Spleen (tissue), 11 donors: ENCODE data around the gene UBXN11. TPM values are rescaled to one million over a fixed set of nuclear protein-coding genes. Genes with fewer than 3 reads are reported as not detected.
A peak's percentile ranks its signal among the peaks of the same experiment; 100 is the strongest.

Experiments
- DNase-seq: peaks from one replicate; pipeline ENCODE4 v3.0.0-alpha.2; 2020
- H3K27ac ChIP-seq, 8 donors: fragments of 200-600 bp; sonication (generic) in 7 of 8; 1 replicate in 4 of 8; 2 replicates in 4 of 8; pipeline versions ENCODE4 v1.5.0 to v1.8.0; 2016 to 2021; ENCODE audit warnings: inconsistent platforms in 4 of 8, mild to moderate bottlenecking in 4 of 8, moderate library complexity in 1 of 8
- H3K27me3 ChIP-seq, 7 donors: fragments of 200-600 bp; sonication (generic) in 6 of 7; replicated peaks in 1 of 7; 1 replicate in 4 of 7; 2 replicates in 3 of 7; pipeline versions ENCODE4 v1.5.0 to v1.8.0; 2016 to 2021; ENCODE audit warnings: inconsistent platforms in 3 of 7, mild to moderate bottlenecking in 1 of 7
- H3K36me3 ChIP-seq, 6 donors: fragments of 200-600 bp; sonication (generic) in 5 of 6; 1 replicate in 4 of 6; 2 replicates in 2 of 6; pipeline versions ENCODE4 v1.5.0 to v1.8.0; 2016 to 2021; ENCODE audit warnings: inconsistent platforms in 2 of 6
- H3K4me1 ChIP-seq, 6 donors: fragments of 200-600 bp; sonication (generic) in 5 of 6; 1 replicate in 3 of 6; 2 replicates in 3 of 6; pipeline versions ENCODE4 v1.5.0 to v1.8.0; 2016 to 2021; ENCODE audit warnings: inconsistent platforms in 3 of 6
- H3K4me3 ChIP-seq, 8 donors: fragments of 200-600 bp; sonication (generic) in 7 of 8; 1 replicate in 4 of 8; 2 replicates in 4 of 8; pipeline versions ENCODE4 v1.5.0 to v1.8.0; 2016 to 2021; ENCODE audit warnings: inconsistent platforms in 4 of 8, mild to moderate bottlenecking in 4 of 8, moderate library complexity in 2 of 8
- H3K9me3 ChIP-seq, 8 donors: fragments of 200-600 bp; sonication (generic) in 7 of 8; 1 replicate in 4 of 8; 2 replicates in 4 of 8; pipeline versions ENCODE4 v1.5.0 to v1.8.0; 2016 to 2021; ENCODE audit warnings: inconsistent platforms in 4 of 8
- POLR2A ChIP-seq, 3 donors: fragments of 450-650 bp; IDR thresholded peaks; one replicate each; pipeline ENCODE4 v1.5.1; 2017; ENCODE audit warnings: antibody characterized with exemption in 3 of 3, mild to moderate bottlenecking in 1 of 3
- POLR2AphosphoS5 ChIP-seq, 3 donors: sonication (generic); formaldehyde crosslinking; IDR thresholded peaks; one replicate each; pipeline ENCODE4 v1.5.1; 2017; ENCODE audit warnings: antibody characterized with exemption in 3 of 3
- WGBS, 5 donors: extraction: QIAGEN DNeasy Blood & Tissue Kit in 3 of 5; methylation state at CpG; one replicate each; pipeline versions ENCODE4 v1.1.5 to v1.1.7; 2013 to 2018; 5-methylcytosine and 5-hydroxymethylcytosine counted together
- intact Hi-C: fragments of 100-400 bp; cut with DNase I; formaldehyde crosslinking; loops from one replicate; pipeline ENCODE4 v1.15.0; 2023; ENCODE audit warnings: low total_unique reads
- polyA plus RNA-seq, 3 donors: library from polyadenylated mRNA; stranded (reverse); fragments of 200-250 nt; gene quantifications; one replicate each; pipeline ENCODE4 v1.2.1, GENCODE V29; 2013
- total RNA-seq, 7 donors: library from RNA; depleted of rRNA in 3 of 7; stranded (reverse); fragments of >200 nt in 3 of 7; fragmentation: NEBNext Ultra II Directional in 4 of 7; extraction: Animal tissue kit (Norgen Biotek cat#: 25700) in 4 of 7; gene quantifications; one replicate each; pipeline versions ENCODE4 v1.1.0 to v1.2.1, GENCODE V29; 2016 to 2021
- TF ChIP-seq, protein P1 (sequence below), 11 experiments: fragments of 200-600 bp in 7 of 11; fragments of 450-650 bp in 4 of 11; sonication (generic) in 4 of 11; IDR thresholded peaks in 8 of 11; conservative IDR thresholded peaks in 3 of 11; 1 replicate in 7 of 11; 2 replicates in 4 of 11; pipeline versions ENCODE4 v1.4.0 to v1.8.0; 2016 to 2021; ENCODE audit warnings: antibody characterized with exemption in 11 of 11, inconsistent platforms in 4 of 11, mild to moderate bottlenecking in 1 of 11
- donor health status: healthy with polysubstance abuse.
- donor health status: DM: no; HTN: no; CAD: no; lungs with moderate emphysema.
- donor health status: DM: no; HTN: no; CAD: no.
- donor health status: Bipolar disorder and iron deficiency.
- donor health status: healthy.
- donor health status: DM: no; HTN: no; CAD: no.
- donor health status: DM: yes; HTN: yes; CAD: no.

The UBXN11 gene
- total and polyA plus RNA-seq, 10 donors: 25.1 to 67.8 (median 49.2) TPM

DNA sequence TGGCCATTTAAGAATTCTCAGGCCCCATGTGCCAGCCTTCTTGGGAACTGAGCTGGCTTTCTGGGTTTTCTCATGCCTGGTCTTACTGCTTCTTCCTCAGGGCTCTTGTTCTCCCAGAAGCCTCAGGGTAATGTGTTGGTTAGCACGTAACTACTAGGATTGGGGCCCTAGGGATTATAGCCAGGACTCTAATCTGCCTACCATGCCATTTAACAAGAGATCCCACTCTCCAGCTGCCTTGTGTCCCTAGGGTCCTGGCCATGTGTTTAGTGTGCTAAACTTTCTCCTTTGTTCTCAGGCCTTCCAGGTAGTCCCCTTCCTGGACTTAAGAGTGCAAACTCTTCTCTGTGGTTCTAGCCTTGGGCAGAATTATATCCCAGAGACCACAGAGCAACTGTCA, 28.7 kb downstream of the UBXN11 start:
- WGBS, 5 donors: 76 to 100% (median 96%) methylated on average over 1 of the region's 1 CpG

DNA sequence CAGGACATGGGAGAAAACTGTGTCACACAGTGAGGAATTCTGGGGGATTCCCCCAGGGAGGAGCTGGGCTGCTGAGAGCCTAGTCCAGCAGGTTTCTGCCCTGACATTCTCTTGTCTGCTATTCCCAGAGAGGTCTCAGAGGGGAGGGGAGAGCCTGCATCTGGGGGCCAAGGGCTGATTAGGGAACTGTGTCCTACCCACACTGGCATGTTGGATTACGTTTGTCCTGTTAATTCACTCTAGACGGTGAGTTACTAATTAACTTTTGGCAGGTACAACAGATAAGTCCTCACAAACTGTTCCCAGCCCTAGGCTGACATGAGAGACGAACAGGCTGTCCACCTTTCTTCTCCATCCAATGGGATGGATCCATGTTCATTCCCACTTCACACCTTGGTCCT, 29.2 kb downstream of the UBXN11 start:
- intact Hi-C loops: no loop called here
- peaks cover 48 to 78% (median 74%) of the 10 kb centered on the region in 6 donors for H3K4me1 ChIP-seq
- H3K27ac ChIP-seq: peak overlapping the region in 6 of 8 donors; percentile 80 to 99 (median 96)
- H3K36me3 ChIP-seq: peaks cover 0 to 46% (median 8%) of the 10 kb centered on the region in 6 donors
- no peaks in the 10 kb centered on the region for H3K27me3 ChIP-seq
- no peaks in the 10 kb centered on the region for H3K9me3 ChIP-seq
- no peak for DNase-seq
- 85 to 95% (median 88%) methylated on average over 2 to 3 of the region's 3 CpGs for WGBS, 5 donors
- H3K4me3 ChIP-seq: no peak overlapping the region
- TF ChIP-seq POLR2AphosphoS5 (IDR thresholded peaks at IDR 0.05) (no peak), POLR2A (IDR thresholded peaks at IDR 0.05) (no peak)
- TF ChIP-seq, protein P1, sequence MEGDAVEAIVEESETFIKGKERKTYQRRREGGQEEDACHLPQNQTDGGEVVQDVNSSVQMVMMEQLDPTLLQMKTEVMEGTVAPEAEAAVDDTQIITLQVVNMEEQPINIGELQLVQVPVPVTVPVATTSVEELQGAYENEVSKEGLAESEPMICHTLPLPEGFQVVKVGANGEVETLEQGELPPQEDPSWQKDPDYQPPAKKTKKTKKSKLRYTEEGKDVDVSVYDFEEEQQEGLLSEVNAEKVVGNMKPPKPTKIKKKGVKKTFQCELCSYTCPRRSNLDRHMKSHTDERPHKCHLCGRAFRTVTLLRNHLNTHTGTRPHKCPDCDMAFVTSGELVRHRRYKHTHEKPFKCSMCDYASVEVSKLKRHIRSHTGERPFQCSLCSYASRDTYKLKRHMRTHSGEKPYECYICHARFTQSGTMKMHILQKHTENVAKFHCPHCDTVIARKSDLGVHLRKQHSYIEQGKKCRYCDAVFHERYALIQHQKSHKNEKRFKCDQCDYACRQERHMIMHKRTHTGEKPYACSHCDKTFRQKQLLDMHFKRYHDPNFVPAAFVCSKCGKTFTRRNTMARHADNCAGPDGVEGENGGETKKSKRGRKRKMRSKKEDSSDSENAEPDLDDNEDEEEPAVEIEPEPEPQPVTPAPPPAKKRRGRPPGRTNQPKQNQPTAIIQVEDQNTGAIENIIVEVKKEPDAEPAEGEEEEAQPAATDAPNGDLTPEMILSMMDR (IDR thresholded peaks at IDR 0.05 in 8 of 11, conservative IDR thresholded peaks at IDR 0.05 in 3 of 11): no peak

More for the DNA sequence above, 28.7 kb downstream of the UBXN11 start:
- TF ChIP-seq POLR2AphosphoS5 (IDR thresholded peaks at IDR 0.05): no peak
- no peak for TF ChIP-seq POLR2A (IDR thresholded peaks at IDR 0.05)
- TF ChIP-seq, protein P1 (IDR thresholded peaks at IDR 0.05 in 8 of 11, conservative IDR thresholded peaks at IDR 0.05 in 3 of 11): no peak
- peak overlapping the region in 5 of 8 donors; percentile 94 to 99 (median 96) for H3K27ac ChIP-seq
- H3K9me3 ChIP-seq: no peaks in the 10 kb centered on the region
- no peaks in the 10 kb centered on the region for H3K27me3 ChIP-seq
- peaks cover 0 to 47% (median 10%) of the 10 kb centered on the region in 6 donors for H3K36me3 ChIP-seq
- no peak for DNase-seq
- peaks cover 51 to 83% (median 79%) of the 10 kb centered on the region in 6 donors for H3K4me1 ChIP-seq
- H3K4me3 ChIP-seq: no peak overlapping the region
- intact Hi-C loops: no loop called here

- whole genome bisulfite sequencing, 5 donors: 53 to 79% (median 73%) methylated on average over 2 of the region's 2 CpGs
- H3K4me3 ChIP-seq: peak overlapping the region in 1 of 8 donors; percentile 2
- H3K36me3 ChIP-seq: peaks cover 0 to 46% (median 6%) of the 10 kb centered on the region in 6 donors
- H3K4me1 ChIP-seq: peaks cover 42 to 70% (median 67%) of the 10 kb centered on the region in 6 donors
- intact Hi-C loops: no loop called here
- peak overlapping the region; percentile 70 to 99 (median 90) for H3K27ac ChIP-seq
- DNase-seq: peak; percentile 76
- no peaks in the 10 kb centered on the region for H3K9me3 ChIP-seq
- no peaks in the 10 kb centered on the region for H3K27me3 ChIP-seq
- TF ChIP-seq POLR2A (IDR thresholded peaks at IDR 0.05) (no peak), POLR2AphosphoS5 (IDR thresholded peaks at IDR 0.05) (no peak)
- TF ChIP-seq, protein P1 (IDR thresholded peaks at IDR 0.05 in 8 of 11, conservative IDR thresholded peaks at IDR 0.05 in 3 of 11): no peak
These were observed 30.0 kb downstream of the UBXN11 start for GRCh38 chr1:26276432-26276838.

DNA sequence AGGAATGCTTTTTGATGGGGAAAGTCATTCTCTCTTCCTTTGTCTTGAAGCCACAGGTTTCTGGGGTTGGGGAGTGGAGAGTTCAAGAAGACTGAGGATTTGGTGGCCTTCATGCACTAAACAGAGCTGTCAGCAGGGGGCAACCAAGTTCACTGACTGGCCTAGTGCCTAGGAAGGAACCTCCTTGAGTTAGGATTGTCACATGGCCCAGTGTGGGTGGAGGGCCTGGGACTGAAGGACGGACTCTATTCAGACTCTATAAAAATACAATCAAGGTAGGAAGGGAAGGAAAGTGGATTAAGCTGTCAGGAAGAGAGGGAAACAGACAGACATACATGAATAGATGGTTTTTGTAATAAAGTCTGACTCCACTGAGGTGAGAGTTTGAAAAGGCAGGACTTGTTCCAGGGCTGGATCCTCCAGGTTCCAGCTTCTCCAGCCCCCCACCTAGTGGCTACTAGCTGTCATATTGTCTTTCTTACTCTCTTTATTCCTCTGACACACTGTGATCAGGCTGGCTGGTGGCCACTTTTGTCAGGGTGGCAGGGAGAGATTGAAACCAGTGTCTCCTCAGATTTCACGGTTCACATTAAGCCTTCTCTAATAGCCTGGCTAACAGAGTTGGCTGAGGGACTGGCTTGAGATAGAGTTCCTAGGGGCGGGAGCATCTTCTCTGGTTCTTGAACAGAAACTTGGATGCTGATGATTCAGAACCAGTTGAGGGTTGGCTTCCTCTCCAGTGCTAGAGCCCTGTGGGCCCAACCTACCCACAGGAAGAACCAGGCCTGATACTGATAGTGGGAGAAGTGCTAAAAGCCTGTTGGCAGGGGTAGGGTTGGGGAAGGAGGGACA, 30.6 kb downstream of the UBXN11 start:
- WGBS, 5 donors: 10 to 33% (median 18%) methylated on average over 3 of the region's 3 CpGs
- Histone ChIP-seq H3K4me1 (peaks cover 36 to 63% (median 60%) of the 10 kb centered on the region in 6 donors), H3K9me3 (no peaks in the 10 kb centered on the region), H3K27ac (peak overlapping the region; percentile 70 to 99 (median 90)), H3K4me3 (peak overlapping the region in 2 of 8 donors; percentile 1 to 2), H3K36me3 (peaks cover 0 to 46% (median 6%) of the 10 kb centered on the region in 6 donors), H3K27me3 (no peaks in the 10 kb centered on the region)
- peak; percentile 88 for DNase-seq
- intact Hi-C loops: no loop called here
- TF ChIP-seq POLR2AphosphoS5 (IDR thresholded peaks at IDR 0.05) (peak in 1 of 3 donors; percentile 77), POLR2A (IDR thresholded peaks at IDR 0.05) (no peak)
- TF ChIP-seq, protein P1 (IDR thresholded peaks at IDR 0.05 in 8 of 11, conservative IDR thresholded peaks at IDR 0.05 in 3 of 11): peak; percentile 72 to 97 (median 91)
